Naive thymus-derived CD4-positive, alpha-beta T cell (primary cell): ENCODE data around the gene MCC. TPM values are rescaled to one million over a fixed set of nuclear protein-coding genes. Genes with fewer than 3 reads are reported as not detected.
"Not testable (repeated sequence)": the region's sequence is repeated elsewhere in the genome, so short reads cannot be mapped to it uniquely, and the experiment has no call there.

Experiments
- ATAC-seq: fragments of 150-1000 bp; cut with Tn5 transposase; 2 replicates; pipeline ENCODE4 v1.10.0; 2021; ENCODE audit warnings: mild to moderate bottlenecking, moderate library complexity
- CTCF ChIA-PET: fragments of 350-600 bp; sonication (Branson Sonifier 250); formaldehyde crosslinking; loops from one replicate; lab custom pipeline; 2021; ENCODE audit warnings: antibody characterized with exemption; lab: Charles Lee
- POLR2A ChIA-PET: fragments of 350-600 bp; sonication (Branson Sonifier 250); formaldehyde crosslinking; loops from one replicate; lab custom pipeline; 2021; ENCODE audit warnings: antibody characterized with exemption, inconsistent platforms; lab: Charles Lee
- DNase-seq, 9 donors: peaks; one replicate each; pipeline versions ENCODE4 v3.0.0 to v3.0.0-alpha.2; 2020 to 2022; ENCODE audit warnings: mixed read lengths in 1 of 9
- H3K27ac ChIP-seq: one replicate; pipeline ENCODE4 v1.7.0; 2013; ENCODE audit warnings: mild to moderate bottlenecking, low read depth, low read length, moderate library complexity
- H3K27me3 ChIP-seq, 2 donors: one replicate each; pipeline ENCODE4 v1.7.0; 2013; ENCODE audit warnings: low read length in 2 of 2, mild to moderate bottlenecking in 2 of 2, moderate library complexity in 2 of 2; ENCODE audit not compliant: control insufficient read depth in 2 of 2, insufficient read depth in 2 of 2
- H3K36me3 ChIP-seq, 3 experiments: 1 replicate in 2 of 3; 2 replicates in 1 of 3; pipeline ENCODE4 v1.7.0; 2013; ENCODE audit warnings: low read length in 3 of 3, mild to moderate bottlenecking in 3 of 3, moderate library complexity in 1 of 3; ENCODE audit not compliant: insufficient read depth in 3 of 3, control insufficient read depth in 2 of 3
- H3K4me1 ChIP-seq, 2 donors: one replicate each; pipeline ENCODE4 v1.7.0; 2013; ENCODE audit warnings: low read length in 2 of 2, mild to moderate bottlenecking in 2 of 2, moderate library complexity in 1 of 2; ENCODE audit not compliant: control insufficient read depth in 2 of 2, insufficient read depth in 2 of 2
- H3K4me3 ChIP-seq: 2 replicates; pipeline ENCODE4 v1.7.0; 2013; ENCODE audit warnings: mild to moderate bottlenecking, low read length
- H3K9me3 ChIP-seq, 3 experiments: 1 replicate in 2 of 3; 2 replicates in 1 of 3; pipeline ENCODE4 v1.7.0; 2013; ENCODE audit warnings: low read length in 3 of 3; ENCODE audit not compliant: control insufficient read depth in 2 of 3
- H3K27ac Mint-ChIP-seq, 9 donors: one replicate each; pipeline ENCODE4 v1.8.0; 2020 to 2022; ENCODE audit warnings: mixed read lengths in 9 of 9, mild to moderate bottlenecking in 8 of 9, moderate library complexity in 5 of 9, inconsistent platforms in 2 of 9
- H3K27me3 Mint-ChIP-seq, 5 donors: one replicate each; pipeline ENCODE4 v1.8.0; 2021 to 2022; ENCODE audit warnings: mixed read lengths in 5 of 5, mild to moderate bottlenecking in 1 of 5
- H3K36me3 Mint-ChIP-seq, 5 donors: one replicate each; pipeline ENCODE4 v1.8.0; 2020 to 2022; ENCODE audit warnings: mixed read lengths in 5 of 5, mild to moderate bottlenecking in 3 of 5, inconsistent platforms in 1 of 5
- H3K4me1 Mint-ChIP-seq, 7 donors: one replicate each; pipeline ENCODE4 v1.8.0; 2020 to 2022; ENCODE audit warnings: mixed read lengths in 7 of 7, mild to moderate bottlenecking in 3 of 7, inconsistent platforms in 1 of 7
- H3K4me3 Mint-ChIP-seq, 10 donors: one replicate each; pipeline ENCODE4 v1.8.0; 2020 to 2022; ENCODE audit warnings: mild to moderate bottlenecking in 10 of 10, mixed read lengths in 10 of 10, moderate library complexity in 6 of 10, inconsistent platforms in 2 of 10
- H3K9me3 Mint-ChIP-seq, 11 donors: one replicate each; pipeline ENCODE4 v1.8.0; 2020 to 2022; ENCODE audit warnings: mixed read lengths in 11 of 11, mild to moderate bottlenecking in 4 of 11, inconsistent platforms in 1 of 11, moderate library complexity in 1 of 11
- intact Hi-C, 2 donors: fragments of 100-400 bp; cut with micrococcal nuclease; formaldehyde crosslinking; loops; one replicate each; pipeline ENCODE4 v1.15.1; 2023
- polyA plus RNA-seq, 2 donors: library from polyadenylated mRNA; unstranded; fragments of 300-500 nt; fragmentation: Illumina TruSeq; gene quantifications; one replicate each; pipeline ENCODE4 v1.2.3, GENCODE V29; 2021
- total RNA-seq, 6 experiments: library from RNA in 5 of 6; stranded (reverse) in 5 of 6; gene quantifications; 1 replicate in 5 of 6; 2 replicates in 1 of 6; pipeline ENCODE4 v1.2.3 and lab custom pipeline; 2021 to 2026

Gene MCC
- total and polyA plus RNA-seq, 7 experiments from 2014 or later = 0.56 to 3.0 (median 0.89) TPM

- H3K4me3 ChIP-seq = no peak overlapping the region
- H3K27ac Mint-ChIP-seq = no peak overlapping the region
- peaks cover 0 to 25% (median 0%) of the 10 kb centered on the region in 5 donors for H3K27me3 Mint-ChIP-seq
- no peak overlapping the region for H3K27ac ChIP-seq
- H3K36me3 Mint-ChIP-seq = no peaks in the 10 kb centered on the region
- intact Hi-C loops = no loop called here
- no peaks in the 10 kb centered on the region for H3K36me3 ChIP-seq
- no peaks in the 10 kb centered on the region for H3K9me3 Mint-ChIP-seq
- peaks cover 0 to 1% (median 0%) of the 10 kb centered on the region in 7 donors for H3K4me1 Mint-ChIP-seq
- no peak overlapping the region for H3K4me3 Mint-ChIP-seq
- H3K9me3 ChIP-seq = no peaks in the 10 kb centered on the region
- ChIA-PET CTCF (no interaction called here), POLR2A (no interaction called here)
- no peaks in the 10 kb centered on the region for H3K27me3 ChIP-seq
- H3K4me1 ChIP-seq = no peaks in the 10 kb centered on the region
- DNase-seq (no peak), ATAC-seq (no peak)
Measured at GRCh38 chr5:113404269-113404668, 84.0 kb downstream of the MCC start.

GRCh38 chr5:113397986-113398385 lies 90.3 kb downstream of the MCC start:
- H3K4me3 ChIP-seq, ATAC-seq, H3K4me1 Mint-ChIP-seq, H3K27ac ChIP-seq, H3K36me3 Mint-ChIP-seq, H3K36me3 ChIP-seq, H3K4me3 Mint-ChIP-seq, intact Hi-C loops, POLR2A ChIA-PET, H3K27me3 ChIP-seq, H3K9me3 ChIP-seq, DNase-seq, H3K27ac Mint-ChIP-seq, H3K9me3 Mint-ChIP-seq, H3K4me1 ChIP-seq: not testable (repeated sequence)
- CTCF ChIA-PET = interaction anchor here (0.7 kb wide), 1 partner anchor 592 kb away, joined by 4 read pairs; no protein-coding TSS in a partner anchor
- H3K27me3 Mint-ChIP-seq = peaks cover 0 to 32% (median 4%) of the 10 kb centered on the region in 5 donors

- Mint-ChIP-seq H3K9me3 (no peaks in the 10 kb centered on the region), H3K36me3 (no peaks in the 10 kb centered on the region), H3K27ac (no peak overlapping the region), H3K4me1 (no peaks in the 10 kb centered on the region), H3K4me3 (no peak overlapping the region), H3K27me3 (peaks cover 0 to 37% (median 4%) of the 10 kb centered on the region in 5 donors)
- no peak overlapping the region for H3K4me3 ChIP-seq
- intact Hi-C loops = no loop called here
- no peak for ATAC-seq
- H3K4me1 ChIP-seq = no peaks in the 10 kb centered on the region
- no peak overlapping the region for H3K27ac ChIP-seq
- no peaks in the 10 kb centered on the region for H3K9me3 ChIP-seq
- DNase-seq = no peak
- no peaks in the 10 kb centered on the region for H3K27me3 ChIP-seq
- CTCF ChIA-PET = no interaction called here
- H3K36me3 ChIP-seq = no peaks in the 10 kb centered on the region
- POLR2A ChIA-PET = no interaction called here
Measured at GRCh38 chr5:113397046-113397445, 91.2 kb downstream of the MCC start.

GRCh38 chr5:113394658-113395057 lies 93.6 kb downstream of the MCC start:
- Mint-ChIP-seq H3K27me3 (peaks cover 11 to 47% (median 12%) of the 10 kb centered on the region in 5 donors), H3K4me3 (no peak overlapping the region), H3K9me3 (no peaks in the 10 kb centered on the region), H3K4me1 (no peaks in the 10 kb centered on the region), H3K27ac (no peak overlapping the region), H3K36me3 (no peaks in the 10 kb centered on the region)
- H3K36me3 ChIP-seq = no peaks in the 10 kb centered on the region
- intact Hi-C loops = no loop called here
- no peak overlapping the region for H3K27ac ChIP-seq
- H3K9me3 ChIP-seq = no peaks in the 10 kb centered on the region
- ATAC-seq = no peak
- no peaks in the 10 kb centered on the region for H3K4me1 ChIP-seq
- H3K27me3 ChIP-seq = no peaks in the 10 kb centered on the region
- no peak for DNase-seq
- no peak overlapping the region for H3K4me3 ChIP-seq
- ChIA-PET POLR2A (no interaction called here), CTCF (interaction anchor here (0.6 kb wide), 2 partner anchors 14 to 477 kb away, joined by 3 to 4 read pairs; no protein-coding TSS in a partner anchor)

GRCh38 chr5:113390224-113390623 lies 98.0 kb downstream of the MCC start:
- Histone ChIP-seq H3K4me1 (no peaks in the 10 kb centered on the region), H3K36me3 (no peaks in the 10 kb centered on the region), H3K27ac (no peak overlapping the region), H3K9me3 (no peaks in the 10 kb centered on the region), H3K27me3 (no peaks in the 10 kb centered on the region), H3K4me3 (no peak overlapping the region)
- Mint-ChIP-seq H3K36me3 (no peaks in the 10 kb centered on the region), H3K4me1 (no peaks in the 10 kb centered on the region), H3K27ac (no peak overlapping the region), H3K27me3 (peaks cover 27 to 56% (median 36%) of the 10 kb centered on the region in 5 donors), H3K4me3 (no peak overlapping the region), H3K9me3 (no peaks in the 10 kb centered on the region)
- DNase-seq (no peak), ATAC-seq (no peak)
- ChIA-PET POLR2A (no interaction called here), CTCF (no interaction called here)
- intact Hi-C loops = no loop called here

GRCh38 chr5:113389116-113389515 lies 99.1 kb downstream of the MCC start:
- Mint-ChIP-seq H3K36me3 (no peaks in the 10 kb centered on the region), H3K4me3 (no peak overlapping the region), H3K9me3 (no peaks in the 10 kb centered on the region), H3K4me1 (no peaks in the 10 kb centered on the region), H3K27ac (no peak overlapping the region), H3K27me3 (peaks cover 30 to 57% (median 37%) of the 10 kb centered on the region in 5 donors)
- no peaks in the 10 kb centered on the region for H3K9me3 ChIP-seq
- H3K4me1 ChIP-seq = no peaks in the 10 kb centered on the region
- H3K27me3 ChIP-seq = no peaks in the 10 kb centered on the region
- DNase-seq (no peak), ATAC-seq (no peak)
- ChIA-PET POLR2A (no interaction called here), CTCF (interaction anchor here (1.1 kb wide), 1 partner anchor 10 kb away, joined by 3 read pairs; no protein-coding TSS in a partner anchor)
- intact Hi-C loops = no loop called here
- no peak overlapping the region for H3K4me3 ChIP-seq
- no peak overlapping the region for H3K27ac ChIP-seq
- no peaks in the 10 kb centered on the region for H3K36me3 ChIP-seq

GRCh38 chr5:113387844-113388243 lies 100.4 kb downstream of the MCC start:
- Mint-ChIP-seq H3K27me3 (peaks cover 39 to 58% (median 45%) of the 10 kb centered on the region in 5 donors), H3K4me1 (no peaks in the 10 kb centered on the region), H3K27ac (no peak overlapping the region), H3K9me3 (no peaks in the 10 kb centered on the region), H3K4me3 (no peak overlapping the region), H3K36me3 (no peaks in the 10 kb centered on the region)
- H3K4me3 ChIP-seq = no peak overlapping the region
- DNase-seq = no peak
- H3K36me3 ChIP-seq = no peaks in the 10 kb centered on the region
- intact Hi-C loops = no loop called here
- H3K9me3 ChIP-seq = no peaks in the 10 kb centered on the region
- no peak for ATAC-seq
- ChIA-PET CTCF (no interaction called here), POLR2A (interaction anchor here (1.0 kb wide), 1 partner anchor 9 kb away, joined by 3 read pairs; no protein-coding TSS in a partner anchor)
- H3K27ac ChIP-seq = no peak overlapping the region
- H3K4me1 ChIP-seq = no peaks in the 10 kb centered on the region
- no peaks in the 10 kb centered on the region for H3K27me3 ChIP-seq
